ENCODE data around the gene C9orf152.
"Not testable (repeated sequence)": the region's sequence is repeated elsewhere in the genome, so short reads cannot be mapped to it uniquely, and the experiment has no call there.

The C9orf152 gene

GRCh38 chr9:110199643-110200042, 8.3 kb downstream of the C9orf152 start:
- H3K27ac ChIP-seq, result no peak overlapping the region
- H3K36me3 ChIP-seq, result no peaks in the 10 kb centered on the region
- H3K9me3 ChIP-seq (replicated peaks in 1 of 11), result no peaks in the 10 kb centered on the region
- TF ChIP-seq Cebpa-rat (IDR thresholded peaks at IDR 0.05), result no peak
- no peak overlapping the region for H3K4me3 ChIP-seq
- H3K27me3 ChIP-seq, result no peaks in the 10 kb centered on the region
- H3K4me1 ChIP-seq, result peaks cover 0 to 5% (median 0%) of the 10 kb centered on the region in 10 experiments; a peak in 1 of 20 replicates
- no peaks in the 10 kb centered on the region for H4K20me1 ChIP-seq
- H3K4me2 ChIP-seq, result no peak overlapping the region
- no peak overlapping the region for H3K9ac ChIP-seq

- Histone ChIP-seq H4K20me1 (no peaks in the 10 kb centered on the region), H3K4me3 (no peak overlapping the region), H3K27ac (no peak overlapping the region), H3K9me3 (replicated peaks in 1 of 11) (no peaks in the 10 kb centered on the region), H3K4me1 (peaks cover 0 to 4% (median 3%) of the 10 kb centered on the region in 10 experiments; a peak in 7 of 20 replicates), H3K36me3 (no peaks in the 10 kb centered on the region), H3K27me3 (no peaks in the 10 kb centered on the region), H3K9ac (no peak overlapping the region), H3K4me2 (no peak overlapping the region)
- TF ChIP-seq Cebpa-rat (IDR thresholded peaks at IDR 0.05), result no peak
Observed at GRCh38 chr9:110198357-110198756, 9.6 kb downstream of the C9orf152 start.

- no peak for TF ChIP-seq Cebpa-rat (IDR thresholded peaks at IDR 0.05)
- no peaks in the 10 kb centered on the region for H4K20me1 ChIP-seq
- no peak overlapping the region for H3K4me3 ChIP-seq
- H3K36me3 ChIP-seq, result no peaks in the 10 kb centered on the region
- H3K4me2 ChIP-seq, result no peak overlapping the region
- no peaks in the 10 kb centered on the region for H3K27me3 ChIP-seq
- H3K4me1 ChIP-seq, result peaks cover 0 to 12% (median 9%) of the 10 kb centered on the region in 10 experiments; a peak in 10 of 20 replicates
- H3K27ac ChIP-seq, result no peak overlapping the region
- H3K9me3 ChIP-seq (replicated peaks in 1 of 11), result no peaks in the 10 kb centered on the region
- H3K9ac ChIP-seq, result no peak overlapping the region
Observed at GRCh38 chr9:110197330-110198187, 10.4 kb downstream of the C9orf152 start.

- not testable (repeated sequence) for H3K27ac ChIP-seq; H3K4me2 ChIP-seq; H3K4me3 ChIP-seq; H3K9me3 ChIP-seq (replicated peaks in 1 of 11); H4K20me1 ChIP-seq; H3K27me3 ChIP-seq; H3K9ac ChIP-seq; H3K36me3 ChIP-seq
- peaks cover 0 to 14% (median 10%) of the 10 kb centered on the region in 10 experiments; a peak in 10 of 20 replicates for H3K4me1 ChIP-seq
Observed at GRCh38 chr9:110196084-110196499, 11.9 kb downstream of the C9orf152 start.

- H3K4me1 ChIP-seq, result peaks cover 9 to 30% (median 15%) of the 10 kb centered on the region in 10 experiments; a peak in 12 of 20 replicates
- H3K9ac ChIP-seq, result no peak overlapping the region
- no peaks in the 10 kb centered on the region for H3K27me3 ChIP-seq
- no peak overlapping the region for H3K27ac ChIP-seq
- H3K4me2 ChIP-seq, result peak overlapping the region in 6 of 11 experiments; percentile 1 to 48 (median 7); a peak in 6 of 22 replicates
- H3K36me3 ChIP-seq, result no peaks in the 10 kb centered on the region
- TF ChIP-seq Cebpa-rat (IDR thresholded peaks at IDR 0.05), result no peak
- H3K9me3 ChIP-seq (replicated peaks in 1 of 11), result no peaks in the 10 kb centered on the region
- no peak overlapping the region for H3K4me3 ChIP-seq
- no peaks in the 10 kb centered on the region for H4K20me1 ChIP-seq
Observed at GRCh38 chr9:110192531-110193261, 15.3 kb downstream of the C9orf152 start.

GRCh38 chr9:110191615-110192014, 16.3 kb downstream of the C9orf152 start:
- no peak for TF ChIP-seq Cebpa-rat (IDR thresholded peaks at IDR 0.05)
- no peak overlapping the region for H3K9ac ChIP-seq
- H3K27me3 ChIP-seq, result no peaks in the 10 kb centered on the region
- H3K36me3 ChIP-seq, result no peaks in the 10 kb centered on the region
- H3K4me3 ChIP-seq, result no peak overlapping the region
- H3K4me1 ChIP-seq, result peaks cover 9 to 30% (median 15%) of the 10 kb centered on the region in 10 experiments; a peak in 12 of 20 replicates
- H3K27ac ChIP-seq, result no peak overlapping the region
- H4K20me1 ChIP-seq, result no peaks in the 10 kb centered on the region
- H3K4me2 ChIP-seq, result no peak overlapping the region
- no peaks in the 10 kb centered on the region for H3K9me3 ChIP-seq (replicated peaks in 1 of 11)

GRCh38 chr9:110189559-110190320, 18.2 kb downstream of the C9orf152 start:
- Histone ChIP-seq H3K4me2 (peak overlapping the region in 2 of 11 experiments; percentile 43 to 48; a peak in 5 of 22 replicates), H3K4me1 (peaks cover 9 to 30% (median 15%) of the 10 kb centered on the region in 10 experiments; a peak in 12 of 20 replicates)

GRCh38 chr9:110188991-110189390, 19.0 kb downstream of the C9orf152 start:
- no peak overlapping the region for H3K4me3 ChIP-seq
- H3K9ac ChIP-seq, result no peak overlapping the region
- H3K27ac ChIP-seq, result peak overlapping the region in 2 of 11 experiments; percentile 29 to 35; a peak in 2 of 22 replicates
- no peaks in the 10 kb centered on the region for H3K9me3 ChIP-seq (replicated peaks in 1 of 11)
- H3K4me2 ChIP-seq, result peak overlapping the region in 5 of 11 experiments; percentile 1 to 48 (median 36); a peak in 9 of 22 replicates
- no peaks in the 10 kb centered on the region for H4K20me1 ChIP-seq
- no peaks in the 10 kb centered on the region for H3K27me3 ChIP-seq
- peaks cover 9 to 30% (median 15%) of the 10 kb centered on the region in 10 experiments; a peak in 12 of 20 replicates for H3K4me1 ChIP-seq
- TF ChIP-seq Cebpa-rat (IDR thresholded peaks at IDR 0.05), result no peak
- H3K36me3 ChIP-seq, result no peaks in the 10 kb centered on the region

More at GRCh38 chr9:110189559-110190320, 18.2 kb downstream of the C9orf152 start:
- Histone ChIP-seq H3K9me3 (replicated peaks in 1 of 11) (no peaks in the 10 kb centered on the region), H3K27me3 (no peaks in the 10 kb centered on the region), H3K27ac (no peak overlapping the region), H4K20me1 (no peaks in the 10 kb centered on the region), H3K4me3 (no peak overlapping the region), H3K36me3 (no peaks in the 10 kb centered on the region), H3K9ac (no peak overlapping the region)
- TF ChIP-seq Cebpa-rat (IDR thresholded peaks at IDR 0.05), result no peak

GRCh38 chr9:110188101-110188500, 19.9 kb downstream of the C9orf152 start:
- H3K4me1 ChIP-seq, result peaks cover 4 to 27% (median 10%) of the 10 kb centered on the region in 10 experiments; a peak in 10 of 20 replicates
- H3K4me3 ChIP-seq, result no peak overlapping the region
- no peaks in the 10 kb centered on the region for H3K36me3 ChIP-seq
- H3K27me3 ChIP-seq, result no peaks in the 10 kb centered on the region
- no peak for TF ChIP-seq Cebpa-rat (IDR thresholded peaks at IDR 0.05)
- no peaks in the 10 kb centered on the region for H4K20me1 ChIP-seq
- no peak overlapping the region for H3K9ac ChIP-seq
- H3K27ac ChIP-seq, result no peak overlapping the region
- H3K4me2 ChIP-seq, result no peak overlapping the region
- H3K9me3 ChIP-seq (replicated peaks in 1 of 11), result no peaks in the 10 kb centered on the region
